DMS 273 (cell line): ENCODE data around the gene SH3BGRL2.
"Not testable (repeated sequence)": the region's sequence is repeated elsewhere in the genome, so short reads cannot be mapped to it uniquely, and the experiment has no call there.

Source experiments
- DNase-seq: peaks from one replicate; lab custom pipeline; 2025; ENCODE audit not compliant: unreplicated experiment; lab: John Stamatoyannopoulos, UW

Gene SH3BGRL2

DNA sequence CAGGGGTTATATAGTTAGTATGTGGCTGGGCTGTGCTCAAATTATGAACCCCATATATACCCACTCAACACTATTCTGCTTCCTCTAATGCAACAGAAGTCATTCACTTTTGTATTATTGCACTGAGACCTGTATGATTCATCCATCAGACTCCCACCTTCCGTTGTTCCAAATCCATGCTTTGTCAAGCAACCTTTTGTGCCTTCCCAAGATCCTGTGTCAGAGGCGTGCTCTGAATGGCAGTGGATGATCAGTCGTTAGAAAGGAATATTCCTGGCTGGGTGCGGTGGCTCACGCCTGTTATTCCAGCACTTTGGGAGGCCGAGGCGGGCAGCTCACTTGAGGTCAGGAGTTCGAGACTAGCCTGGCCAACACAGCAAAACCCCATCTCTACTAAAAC lies 103.2 kb downstream of the SH3BGRL2 start:
- DNase-seq: no peak

DNA sequence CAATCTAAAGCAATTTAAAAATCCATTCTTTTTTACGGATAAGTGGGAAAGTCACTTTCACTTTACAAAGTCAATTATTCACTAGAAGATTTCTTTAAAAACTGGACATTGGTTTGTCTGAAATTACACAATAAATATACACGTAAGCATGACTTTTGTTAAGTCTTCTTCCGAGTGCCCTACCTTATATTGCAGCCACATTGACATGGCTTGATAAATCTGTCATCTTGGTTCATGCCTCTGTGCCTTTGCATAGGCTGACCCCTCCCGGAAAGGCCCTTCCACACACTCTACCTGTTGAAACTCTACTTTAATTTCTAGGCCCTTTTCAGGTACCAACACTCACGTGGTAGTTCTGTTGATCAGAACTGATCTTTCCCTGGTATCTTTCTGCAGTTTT lies 104.1 kb downstream of the SH3BGRL2 start:
- DNase-seq: no peak

DNA sequence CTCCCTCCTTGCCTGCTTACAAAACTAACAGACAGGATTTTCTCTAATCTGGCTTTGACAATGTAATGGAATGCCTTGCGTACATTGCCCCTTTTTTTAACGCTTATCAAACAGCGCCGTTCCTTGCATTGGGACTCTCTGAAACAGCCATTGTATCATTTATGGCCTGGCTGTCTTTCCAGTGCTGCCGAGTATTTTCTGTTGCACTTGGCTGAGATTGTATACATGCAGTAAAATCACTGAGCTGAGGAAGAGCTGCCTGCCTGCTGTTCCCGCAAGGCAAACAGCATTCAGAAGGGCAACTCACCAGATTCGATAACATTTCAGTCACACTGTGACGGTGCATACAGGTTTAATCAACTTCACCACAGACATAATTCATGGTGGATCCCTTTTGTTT lies 106.0 kb downstream of the SH3BGRL2 start:
- DNase-seq: no peak

DNA sequence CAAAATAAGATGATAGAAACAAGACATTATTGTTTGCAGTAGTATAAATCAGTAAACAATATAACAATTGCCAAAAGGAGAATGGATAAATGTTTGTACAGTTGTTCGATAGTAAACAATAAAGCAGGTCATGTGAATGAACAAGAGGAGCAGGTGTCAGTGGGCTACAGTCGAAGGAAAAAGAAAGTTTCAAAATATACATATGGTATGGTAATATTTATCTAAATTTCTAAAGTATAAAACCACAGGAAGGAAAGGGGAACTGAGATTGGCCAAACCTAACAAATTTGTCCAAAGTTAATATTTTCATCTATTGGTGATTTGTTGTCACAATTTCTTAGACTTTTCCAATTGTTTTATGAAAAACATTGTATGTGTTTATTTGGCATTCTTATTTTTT lies 110.9 kb downstream of the SH3BGRL2 start:
- DNase-seq: no peak

DNA sequence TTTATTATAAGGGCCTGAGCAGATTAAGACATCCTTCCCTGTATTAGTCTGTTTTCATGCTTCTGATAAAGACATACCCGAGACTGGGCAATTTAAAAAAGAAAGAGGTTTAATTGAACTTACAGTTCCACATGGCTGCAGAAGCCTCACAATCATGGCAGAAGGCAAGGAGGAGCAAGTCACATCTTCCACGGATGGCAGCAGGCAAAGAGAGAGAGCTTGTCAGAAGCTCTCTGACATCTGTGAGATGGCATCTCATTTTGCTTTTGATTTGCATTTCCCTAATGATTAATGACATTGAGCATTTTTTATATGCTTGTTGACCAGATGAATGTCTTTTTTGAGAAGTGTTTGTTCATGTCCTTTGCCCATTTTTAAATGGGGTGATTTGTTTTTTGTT lies 114.2 kb downstream of the SH3BGRL2 start:
- DNase-seq: peak; percentile 22

DNA sequence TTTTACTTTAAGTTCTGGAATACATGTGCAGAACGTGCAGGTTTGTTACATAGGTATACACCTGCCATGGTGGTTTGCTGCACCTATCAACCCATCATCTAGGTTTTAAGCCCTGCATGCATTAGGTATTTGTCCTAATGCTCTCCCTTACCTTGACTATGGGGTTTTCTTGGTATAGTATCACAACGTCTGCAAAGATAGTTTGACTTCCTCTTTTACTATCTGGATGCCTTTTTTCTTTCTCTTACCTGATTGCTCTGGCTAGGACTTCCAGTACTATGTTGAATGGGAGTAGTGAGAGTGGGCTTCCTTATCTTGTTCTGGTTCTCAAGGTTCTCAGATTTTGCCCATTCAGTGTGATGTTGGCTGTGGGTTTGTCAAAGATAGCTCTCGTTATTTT lies 115.2 kb downstream of the SH3BGRL2 start:
- DNase-seq: not testable (repeated sequence)

DNA sequence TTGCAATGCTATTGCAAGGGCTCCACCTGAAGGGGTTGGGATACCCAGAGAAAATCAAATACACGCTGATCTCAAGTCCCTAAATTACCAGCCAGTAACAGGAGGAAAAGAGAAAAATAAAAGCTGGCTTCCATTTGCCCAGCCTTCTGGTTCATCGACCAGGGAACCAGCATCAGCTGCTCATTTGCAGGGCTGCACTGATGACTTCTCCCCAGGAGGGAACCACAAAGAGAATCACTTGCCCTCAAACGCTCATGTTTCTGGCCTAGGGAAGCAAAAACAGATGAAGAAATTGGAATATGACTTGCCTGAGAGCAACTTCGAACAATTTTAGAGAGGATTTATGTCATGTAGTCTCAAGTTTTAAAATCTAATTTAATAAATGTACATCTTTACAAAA lies 119.7 kb downstream of the SH3BGRL2 start:
- no peak for DNase-seq
